OCI-LY7 (cell line): Measurements from ENCODE around the gene TRAPPC1.

Experiments used
- CTCF ChIP-seq: fragments of 200-600 bp; sonication (generic); conservative IDR thresholded peaks from 2 replicates; pipeline ENCODE4 v1.5.1; 2014; ENCODE audit warnings: mild to moderate bottlenecking, antibody characterized with exemption, low read length, moderate library complexity, mixed read lengths
- EZH2phosphoT487 ChIP-seq: fragments of 200-600 bp; sonication (generic); IDR thresholded peaks from 2 replicates; pipeline ENCODE4 v1.6.1; 2018; ENCODE audit warnings: low read depth, borderline replicate concordance, mild to moderate bottlenecking, mixed run types, antibody characterized with exemption, low read length, moderate library complexity, mixed read lengths

GRCh38 chr17:7911116-7911515, 20.6 kb downstream of the TRAPPC1 start:
- TF ChIP-seq CTCF (no peak), EZH2phosphoT487 (no peak)
